Astrocyte (in vitro differentiated cells and primary cell): ENCODE measurements around the gene IPCEF1. TPM values are rescaled to one million over a fixed set of nuclear protein-coding genes. Genes with fewer than 3 reads are reported as not detected.

ENCODE experiments used
- DNase-seq: peaks from one replicate; pipeline ENCODE4 v3.0.0-alpha.2; 2010; ENCODE audit warnings: low read depth
- FAIRE-seq: peaks from 2 replicates; lab custom pipeline; 2011; peaks lifted over from hg19 to GRCh38; lab: Jason Lieb, UNC
- H2AFZ ChIP-seq: 2 replicates; pipeline ENCODE4 v1.6.0; 2012; ENCODE audit warnings: low read depth, low read length, inconsistent platforms
- H3K27ac ChIP-seq: 2 replicates; pipeline ENCODE4 v1.5.1; 2011; ENCODE audit warnings: low read depth, low read length, inconsistent platforms
- H3K27me3 ChIP-seq: 2 replicates; pipeline ENCODE4 v1.6.0; 2011; ENCODE audit warnings: low read length, inconsistent platforms; ENCODE audit not compliant: insufficient read depth
- H3K36me3 ChIP-seq: 2 replicates; pipeline ENCODE4 v1.5.1; 2011; ENCODE audit warnings: low read length, inconsistent platforms; ENCODE audit not compliant: insufficient read depth
- H3K4me1 ChIP-seq: 2 replicates; pipeline ENCODE4 v1.5.1; 2011; ENCODE audit warnings: low read length, inconsistent platforms; ENCODE audit not compliant: insufficient read depth
- H3K4me2 ChIP-seq: 2 replicates; pipeline ENCODE4 v1.6.0; 2012; ENCODE audit warnings: low read length, inconsistent platforms
- H3K4me3 ChIP-seq: 2 replicates; pipeline ENCODE4 v1.5.1; 2011; ENCODE audit warnings: low read depth, mild to moderate bottlenecking, low read length, inconsistent platforms; ENCODE audit not compliant: insufficient read depth
- H3K79me2 ChIP-seq: 2 replicates; pipeline ENCODE4 v1.6.0; 2012; ENCODE audit warnings: mild to moderate bottlenecking, low read length, inconsistent platforms; ENCODE audit not compliant: insufficient read depth
- H3K9ac ChIP-seq: 2 replicates; pipeline ENCODE4 v1.6.0; 2012; ENCODE audit warnings: mild to moderate bottlenecking, low read length, inconsistent platforms
- H3K9me3 ChIP-seq: 2 replicates; pipeline ENCODE4 v1.5.1; 2012; ENCODE audit warnings: low read depth, mild to moderate bottlenecking, low read length, inconsistent platforms; ENCODE audit not compliant: insufficient read depth
- H4K20me1 ChIP-seq: 2 replicates; pipeline ENCODE4 v1.6.0; 2012; ENCODE audit warnings: low read length, inconsistent platforms; ENCODE audit not compliant: insufficient read depth
- H3K27ac Mint-ChIP-seq: one replicate; pipeline ENCODE4 v1.8.0; 2021; ENCODE audit warnings: mild to moderate bottlenecking, mixed read lengths; ENCODE audit not compliant: unreplicated experiment
- H3K27me3 Mint-ChIP-seq: one replicate; pipeline ENCODE4 v1.8.0; 2021; ENCODE audit warnings: low read depth, mixed read lengths; ENCODE audit not compliant: unreplicated experiment
- H3K36me3 Mint-ChIP-seq: one replicate; pipeline ENCODE4 v1.8.0; 2021; ENCODE audit warnings: low read depth, mixed read lengths; ENCODE audit not compliant: unreplicated experiment
- H3K4me1 Mint-ChIP-seq: one replicate; pipeline ENCODE4 v1.8.0; 2021; ENCODE audit warnings: low read depth, mixed read lengths; ENCODE audit not compliant: unreplicated experiment
- H3K4me3 Mint-ChIP-seq: one replicate; pipeline ENCODE4 v1.8.0; 2021; ENCODE audit warnings: mild to moderate bottlenecking, moderate library complexity, mixed read lengths; ENCODE audit not compliant: unreplicated experiment
- H3K9me3 Mint-ChIP-seq: one replicate; pipeline ENCODE4 v1.8.0; 2021; ENCODE audit warnings: mild to moderate bottlenecking, mixed read lengths; ENCODE audit not compliant: unreplicated experiment
- EZH2 ChIP-seq: IDR thresholded peaks from 2 replicates; pipeline ENCODE4 v1.6.1; 2012; ENCODE audit warnings: mild to moderate bottlenecking, low read length, inconsistent platforms; ENCODE audit not compliant: insufficient read depth
- total RNA-seq: library from RNA; stranded (reverse); gene quantifications from 2 replicates; pipeline ENCODE4 v1.2.1, GENCODE V29; 2021
- TF ChIP-seq, protein P1 (sequence below): IDR thresholded peaks from 2 replicates; pipeline ENCODE4 v1.5.1; 2011; ENCODE audit warnings: low read depth, mild to moderate bottlenecking, inconsistent platforms, low read length, moderate library complexity; ENCODE audit not compliant: insufficient read depth

Gene IPCEF1
- total RNA-seq, 1 donor from 2014 or later, result 0.16 TPM

DNA sequence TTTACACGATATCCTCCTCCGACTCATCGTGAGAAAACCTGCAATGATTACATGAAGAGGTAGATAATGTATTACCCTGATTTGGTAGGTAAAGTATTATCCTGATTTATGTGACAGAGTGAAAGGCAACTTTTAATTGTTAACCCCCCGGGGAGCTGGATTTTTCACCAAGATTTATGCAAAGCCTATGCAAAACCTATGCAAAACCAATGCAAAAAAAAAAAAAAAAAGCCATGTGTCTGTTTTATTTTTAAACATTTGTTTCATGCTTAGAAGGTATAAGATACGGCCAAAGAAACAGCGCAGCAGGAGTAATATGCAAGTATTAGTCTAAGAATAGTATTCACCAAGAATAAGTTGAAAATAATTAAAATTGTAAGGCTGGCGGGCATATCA is 109.9 kb downstream of the IPCEF1 start:
- H3K4me2 ChIP-seq, result peak overlapping the region; percentile 80
- H3K36me3 ChIP-seq, result no peaks in the 10 kb centered on the region
- H3K27ac ChIP-seq, result no peak overlapping the region
- no peak overlapping the region for H3K4me3 ChIP-seq
- no peaks in the 10 kb centered on the region for H4K20me1 ChIP-seq
- TF ChIP-seq, protein P1, sequence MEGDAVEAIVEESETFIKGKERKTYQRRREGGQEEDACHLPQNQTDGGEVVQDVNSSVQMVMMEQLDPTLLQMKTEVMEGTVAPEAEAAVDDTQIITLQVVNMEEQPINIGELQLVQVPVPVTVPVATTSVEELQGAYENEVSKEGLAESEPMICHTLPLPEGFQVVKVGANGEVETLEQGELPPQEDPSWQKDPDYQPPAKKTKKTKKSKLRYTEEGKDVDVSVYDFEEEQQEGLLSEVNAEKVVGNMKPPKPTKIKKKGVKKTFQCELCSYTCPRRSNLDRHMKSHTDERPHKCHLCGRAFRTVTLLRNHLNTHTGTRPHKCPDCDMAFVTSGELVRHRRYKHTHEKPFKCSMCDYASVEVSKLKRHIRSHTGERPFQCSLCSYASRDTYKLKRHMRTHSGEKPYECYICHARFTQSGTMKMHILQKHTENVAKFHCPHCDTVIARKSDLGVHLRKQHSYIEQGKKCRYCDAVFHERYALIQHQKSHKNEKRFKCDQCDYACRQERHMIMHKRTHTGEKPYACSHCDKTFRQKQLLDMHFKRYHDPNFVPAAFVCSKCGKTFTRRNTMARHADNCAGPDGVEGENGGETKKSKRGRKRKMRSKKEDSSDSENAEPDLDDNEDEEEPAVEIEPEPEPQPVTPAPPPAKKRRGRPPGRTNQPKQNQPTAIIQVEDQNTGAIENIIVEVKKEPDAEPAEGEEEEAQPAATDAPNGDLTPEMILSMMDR, result no peak
- TF ChIP-seq EZH2, result no peak
- H2AFZ ChIP-seq, result no peak overlapping the region
- H3K9ac ChIP-seq, result no peak overlapping the region
- H3K27me3 Mint-ChIP-seq, result no peaks in the 10 kb centered on the region
- H3K36me3 Mint-ChIP-seq, result no peaks in the 10 kb centered on the region
- H3K4me1 ChIP-seq, result no peaks in the 10 kb centered on the region
- H3K27ac Mint-ChIP-seq, result no peak overlapping the region
- no peak for FAIRE-seq
- no peaks in the 10 kb centered on the region for H3K9me3 Mint-ChIP-seq
- H3K9me3 ChIP-seq, result no peaks in the 10 kb centered on the region
- H3K27me3 ChIP-seq, result no peaks in the 10 kb centered on the region
- H3K4me1 Mint-ChIP-seq, result peaks cover 12% of the 10 kb centered on the region
- no peak for DNase-seq
- no peak overlapping the region for H3K4me3 Mint-ChIP-seq
- H3K79me2 ChIP-seq, result no peaks in the 10 kb centered on the region

DNA sequence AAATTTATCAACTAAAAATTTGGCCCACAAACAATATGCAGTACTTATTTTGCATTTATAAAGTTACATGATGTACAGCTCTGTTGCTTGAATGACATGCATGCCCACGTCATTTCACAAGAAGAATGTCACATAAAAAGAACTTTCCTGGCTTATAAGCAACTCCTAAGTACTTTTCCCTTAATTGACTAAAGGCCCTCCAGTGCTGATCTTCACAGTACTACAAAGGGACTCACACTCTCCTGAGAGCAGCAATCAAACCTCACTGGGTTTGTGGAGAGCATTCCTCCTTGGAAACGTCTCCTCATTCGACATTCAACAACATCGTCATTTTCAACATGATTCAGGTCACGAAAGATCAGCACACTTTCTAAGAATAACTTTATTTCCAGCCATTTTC is 111.1 kb downstream of the IPCEF1 start:
- Histone ChIP-seq H3K4me1 (no peaks in the 10 kb centered on the region), H4K20me1 (no peaks in the 10 kb centered on the region), H3K27me3 (no peaks in the 10 kb centered on the region), H2AFZ (no peak overlapping the region), H3K9ac (no peak overlapping the region), H3K4me3 (no peak overlapping the region), H3K4me2 (no peak overlapping the region), H3K9me3 (no peaks in the 10 kb centered on the region), H3K79me2 (no peaks in the 10 kb centered on the region), H3K27ac (no peak overlapping the region), H3K36me3 (no peaks in the 10 kb centered on the region)
- no peaks in the 10 kb centered on the region for H3K27me3 Mint-ChIP-seq
- H3K27ac Mint-ChIP-seq, result no peak overlapping the region
- TF ChIP-seq EZH2, result no peak
- TF ChIP-seq, protein P1, result no peak
- peaks cover 17% of the 10 kb centered on the region for H3K4me1 Mint-ChIP-seq
- H3K4me3 Mint-ChIP-seq, result no peak overlapping the region
- H3K9me3 Mint-ChIP-seq, result no peaks in the 10 kb centered on the region
- DNase-seq (no peak), FAIRE-seq (no peak)
- no peaks in the 10 kb centered on the region for H3K36me3 Mint-ChIP-seq

DNA sequence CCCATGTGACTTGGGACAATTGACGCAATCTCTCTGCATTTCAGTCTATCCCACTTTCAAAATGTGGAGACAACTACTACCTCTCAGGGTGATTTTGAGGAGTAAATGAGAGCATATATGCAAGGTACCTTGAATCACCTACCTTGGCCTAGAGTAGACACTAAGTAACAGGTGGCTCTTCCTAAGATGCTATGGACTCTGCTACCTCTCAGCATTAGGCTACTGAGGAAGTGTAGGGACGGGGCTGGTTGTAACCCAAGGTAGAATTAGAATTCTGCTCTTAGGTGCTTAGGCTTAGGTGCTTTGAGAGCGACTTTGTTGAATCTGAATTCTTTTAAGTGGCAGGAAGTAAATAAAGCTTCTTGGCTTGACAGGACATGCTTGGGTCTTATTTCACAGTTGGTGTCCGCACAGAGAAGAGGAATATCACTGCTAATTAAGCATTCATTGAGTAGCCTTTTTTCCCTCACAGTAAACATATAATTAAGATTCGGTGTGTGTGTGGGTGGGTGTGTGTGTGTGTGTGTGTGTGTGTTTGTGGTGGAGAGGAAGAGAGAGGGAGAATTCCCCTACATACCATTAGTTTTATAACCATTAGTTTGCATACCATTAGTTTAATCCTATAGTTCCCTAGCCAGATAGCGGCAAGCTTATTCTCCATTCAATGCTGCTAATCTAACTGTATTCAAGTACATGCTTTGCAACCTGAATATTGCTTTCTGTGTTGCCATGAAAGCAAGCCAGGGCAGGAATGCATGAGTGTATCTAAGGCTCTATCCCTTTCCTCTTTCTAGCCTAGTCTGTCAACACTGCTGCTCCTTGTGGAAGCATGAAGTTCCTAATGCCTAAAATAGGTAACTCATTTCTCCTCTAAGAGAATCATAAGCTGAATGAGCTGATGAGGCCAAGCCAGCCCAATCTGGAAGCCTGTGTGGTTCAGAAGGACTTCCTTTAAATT is 112.5 kb downstream of the IPCEF1 start:
- Histone ChIP-seq H3K4me3 (no peak overlapping the region), H4K20me1 (no peaks in the 10 kb centered on the region), H3K27ac (no peak overlapping the region), H3K27me3 (no peaks in the 10 kb centered on the region), H3K79me2 (no peaks in the 10 kb centered on the region), H3K4me1 (no peaks in the 10 kb centered on the region), H2AFZ (no peak overlapping the region), H3K9ac (no peak overlapping the region), H3K36me3 (no peaks in the 10 kb centered on the region), H3K9me3 (no peaks in the 10 kb centered on the region), H3K4me2 (no peak overlapping the region)
- Mint-ChIP-seq H3K36me3 (no peaks in the 10 kb centered on the region), H3K4me3 (no peak overlapping the region), H3K27ac (peak overlapping the region; percentile 48), H3K27me3 (no peaks in the 10 kb centered on the region), H3K4me1 (peaks cover 22% of the 10 kb centered on the region), H3K9me3 (no peaks in the 10 kb centered on the region)
- FAIRE-seq, result no peak
- no peak for DNase-seq
- TF ChIP-seq EZH2, result no peak
- TF ChIP-seq, protein P1, result no peak
